NCI-H1417 treated with DMSO at 0.1 percent for 48 hours (cell line): Measurements from ENCODE around the gene MBD1.
"Not testable (repeated sequence)": the region's sequence is repeated elsewhere in the genome, so short reads cannot be mapped to it uniquely, and the experiment has no call there.

ENCODE experiments used
- DNase-seq: peaks from one replicate; lab custom pipeline; 2025; lab: John Stamatoyannopoulos, UW

The MBD1 gene, protein sequence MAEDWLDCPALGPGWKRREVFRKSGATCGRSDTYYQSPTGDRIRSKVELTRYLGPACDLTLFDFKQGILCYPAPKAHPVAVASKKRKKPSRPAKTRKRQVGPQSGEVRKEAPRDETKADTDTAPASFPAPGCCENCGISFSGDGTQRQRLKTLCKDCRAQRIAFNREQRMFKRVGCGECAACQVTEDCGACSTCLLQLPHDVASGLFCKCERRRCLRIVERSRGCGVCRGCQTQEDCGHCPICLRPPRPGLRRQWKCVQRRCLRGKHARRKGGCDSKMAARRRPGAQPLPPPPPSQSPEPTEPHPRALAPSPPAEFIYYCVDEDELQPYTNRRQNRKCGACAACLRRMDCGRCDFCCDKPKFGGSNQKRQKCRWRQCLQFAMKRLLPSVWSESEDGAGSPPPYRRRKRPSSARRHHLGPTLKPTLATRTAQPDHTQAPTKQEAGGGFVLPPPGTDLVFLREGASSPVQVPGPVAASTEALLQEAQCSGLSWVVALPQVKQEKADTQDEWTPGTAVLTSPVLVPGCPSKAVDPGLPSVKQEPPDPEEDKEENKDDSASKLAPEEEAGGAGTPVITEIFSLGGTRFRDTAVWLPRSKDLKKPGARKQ

DNA sequence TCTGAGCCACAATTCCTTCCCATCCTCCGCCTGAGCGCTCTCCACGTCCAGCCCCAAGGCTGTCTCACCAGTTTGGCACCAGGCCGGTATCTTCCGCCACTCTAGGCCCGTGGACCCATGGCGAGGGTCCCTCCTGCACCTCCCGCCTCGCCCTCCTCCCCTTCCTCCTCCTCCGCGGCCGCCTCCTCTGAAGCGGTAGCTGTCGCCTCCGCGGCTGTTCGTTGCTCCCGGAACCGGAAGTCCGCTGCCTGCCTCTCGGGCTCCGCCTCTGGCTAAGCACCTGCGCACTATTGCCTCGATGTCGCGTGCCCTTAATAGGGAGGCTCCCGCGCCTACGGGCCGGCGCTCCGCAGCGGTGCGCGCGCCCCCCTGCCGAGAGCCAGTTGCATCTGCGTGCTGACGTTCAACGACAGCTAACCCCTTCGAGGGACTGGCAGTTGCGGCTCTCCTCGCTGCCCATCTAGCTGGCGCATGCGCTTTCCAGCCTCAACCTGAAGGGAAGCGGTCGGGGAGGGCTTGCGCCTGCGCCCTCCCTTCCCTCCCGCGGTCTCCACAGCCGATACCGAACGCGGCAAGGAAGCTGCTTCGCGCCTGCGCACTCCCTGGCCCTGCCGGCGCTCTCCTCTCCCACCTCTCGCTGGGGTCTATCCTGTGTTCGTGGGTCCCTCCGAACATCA, at the start of gene MBD1:
Gene MBD1, minus strand, starts transcription at position 229 of the 677 bp plus-strand sequence. CDS start 1,531 bp downstream, outside the sequence.
- DNase-seq: peak; percentile 90

DNA sequence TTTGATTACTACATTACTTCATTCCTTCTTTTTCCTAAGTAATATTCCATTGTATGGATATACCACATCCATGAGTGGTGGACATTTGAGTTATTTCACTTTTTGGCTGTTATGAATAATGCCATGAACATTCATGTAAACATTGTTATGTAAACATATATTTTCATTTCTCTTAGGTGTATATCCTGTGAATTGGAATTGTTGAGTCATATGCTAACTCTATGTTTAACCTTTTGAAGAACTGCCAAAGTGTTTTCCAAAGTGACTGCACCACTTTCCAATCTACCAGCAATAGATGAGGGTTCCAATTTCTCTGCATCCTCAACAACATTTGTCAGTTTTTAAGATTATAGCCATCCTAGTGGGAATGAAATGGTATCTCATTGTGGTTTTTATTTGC, 48.9 kb upstream of the MBD1 start:
- DNase-seq: no peak

DNA sequence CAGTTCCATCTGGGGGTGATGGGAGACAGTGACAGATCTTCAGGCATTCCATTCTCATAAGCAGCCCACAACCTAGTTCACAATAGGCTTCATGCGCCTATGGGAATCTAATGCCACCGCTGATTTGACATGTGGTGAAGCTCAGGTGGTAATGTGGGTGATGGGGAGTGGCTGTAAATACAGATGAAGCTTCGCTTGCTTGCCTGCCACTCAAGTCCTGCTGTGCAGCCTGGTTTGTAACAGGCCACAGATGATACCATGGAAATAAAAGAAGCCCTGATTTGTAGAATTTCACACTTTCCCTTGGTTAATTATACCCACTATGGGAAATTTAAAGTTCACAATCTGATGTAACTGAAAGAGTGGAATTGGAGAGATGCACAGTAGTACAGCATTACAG, 46.7 kb upstream of the MBD1 start:
- DNase-seq: no peak

DNA sequence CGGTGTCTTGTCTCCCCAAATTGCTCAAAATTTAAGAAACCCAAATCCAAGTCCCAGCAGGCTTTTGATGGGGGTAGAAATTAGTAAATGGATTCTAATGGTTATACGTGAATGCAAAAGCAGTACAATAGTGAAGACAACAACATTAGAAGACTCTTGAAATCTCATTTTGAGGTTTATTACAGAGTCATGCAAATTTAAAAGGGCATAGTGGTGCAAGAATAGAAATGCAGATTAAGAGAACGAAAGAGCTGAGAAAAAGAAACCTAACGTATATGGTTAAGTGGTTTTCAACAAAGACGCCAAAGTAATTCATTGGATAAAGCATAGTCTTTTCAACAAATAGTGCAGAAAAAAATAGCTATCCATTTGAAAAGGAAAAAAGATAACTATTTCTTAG, 39.4 kb upstream of the MBD1 start:
- no peak for DNase-seq

DNA sequence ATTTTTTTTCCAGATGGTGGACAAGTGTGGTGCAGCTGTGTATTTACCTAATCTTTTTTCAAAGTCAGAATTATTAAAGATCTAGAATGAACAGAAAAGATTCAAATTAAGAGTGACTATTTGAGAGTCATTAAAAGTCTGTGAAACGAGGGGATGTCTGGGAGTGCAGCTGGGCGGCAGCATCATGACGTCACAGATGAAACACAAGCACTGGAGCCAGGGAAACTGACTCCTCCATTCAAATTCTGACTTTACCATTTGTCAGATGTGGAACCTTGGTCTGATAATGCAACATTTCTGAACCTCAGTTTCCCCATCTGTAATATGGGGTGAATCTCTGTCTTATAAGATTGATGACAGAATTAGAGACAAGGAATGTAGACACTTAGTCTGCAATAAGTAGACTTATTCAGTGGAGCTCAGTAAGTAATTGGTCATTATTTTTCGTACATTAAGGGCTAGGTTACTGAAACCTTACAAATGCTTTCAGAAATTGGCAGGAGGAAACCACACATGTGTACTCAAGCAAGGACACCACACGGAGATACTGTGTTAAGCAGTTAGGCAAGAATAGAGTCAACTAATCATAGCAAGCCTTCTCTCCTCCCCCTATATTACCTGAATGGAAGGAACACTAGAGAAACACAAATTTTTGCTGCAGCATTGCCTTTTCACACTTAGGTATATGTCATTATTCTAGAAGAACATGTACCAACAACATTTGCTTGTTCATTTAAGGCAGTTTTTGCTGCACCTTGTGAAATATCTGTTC, 34.0 kb upstream of the MBD1 start:
- DNase-seq: no peak

GRCh38 chr18:50313873-50314460, 32.6 kb upstream of the MBD1 start:
- no peak for DNase-seq

DNA sequence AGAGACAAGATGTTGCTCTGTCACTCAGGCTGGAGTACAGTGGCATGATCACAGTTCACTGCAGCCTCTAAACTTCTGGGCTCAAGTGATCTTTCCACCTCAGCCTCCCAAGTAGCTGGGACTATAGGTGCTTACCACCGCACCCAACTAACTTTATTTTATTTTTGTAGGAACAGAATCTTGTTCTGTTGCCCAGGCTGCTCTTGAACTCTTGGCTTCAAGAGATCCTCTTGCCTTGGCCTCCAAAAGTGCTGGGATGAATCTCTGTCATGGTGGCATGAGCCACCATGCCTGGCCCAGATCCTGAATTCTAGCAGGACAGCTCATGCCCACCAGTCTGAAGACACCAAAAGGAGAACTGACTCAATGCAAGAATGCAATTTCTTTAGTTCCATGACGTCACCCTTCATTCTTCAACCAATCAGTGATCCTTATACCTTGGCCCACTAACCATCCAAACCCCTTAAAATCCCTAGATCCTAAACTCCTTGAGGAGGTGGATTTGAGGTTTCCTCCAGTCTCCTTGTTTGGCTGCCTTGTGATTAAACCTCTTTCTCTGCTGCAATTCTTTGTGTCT, 31.8 kb upstream of the MBD1 start:
- DNase-seq: no peak

- no peak for DNase-seq
Observed at GRCh38 chr18:50312296-50313030, 31.1 kb upstream of the MBD1 start.

DNA sequence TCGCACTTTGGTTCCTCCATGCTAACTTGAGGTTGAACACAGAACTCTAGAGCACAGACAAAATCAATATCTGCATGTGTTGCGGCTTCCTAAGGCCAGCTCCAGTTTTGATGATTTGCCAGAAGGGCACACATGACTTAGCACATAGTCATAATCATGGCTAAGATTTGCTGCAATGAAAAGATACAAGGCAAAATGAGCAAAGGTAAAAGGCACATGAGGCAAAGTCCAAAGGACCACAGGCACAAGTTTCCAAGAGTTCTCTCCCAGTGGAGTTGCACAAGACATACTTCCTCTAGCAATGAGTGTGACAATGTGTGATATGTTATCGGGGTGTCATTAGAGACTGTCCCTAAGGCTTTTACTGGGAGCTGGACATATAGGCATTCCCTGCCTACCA, 30.3 kb upstream of the MBD1 start:
- DNase-seq: no peak

DNA sequence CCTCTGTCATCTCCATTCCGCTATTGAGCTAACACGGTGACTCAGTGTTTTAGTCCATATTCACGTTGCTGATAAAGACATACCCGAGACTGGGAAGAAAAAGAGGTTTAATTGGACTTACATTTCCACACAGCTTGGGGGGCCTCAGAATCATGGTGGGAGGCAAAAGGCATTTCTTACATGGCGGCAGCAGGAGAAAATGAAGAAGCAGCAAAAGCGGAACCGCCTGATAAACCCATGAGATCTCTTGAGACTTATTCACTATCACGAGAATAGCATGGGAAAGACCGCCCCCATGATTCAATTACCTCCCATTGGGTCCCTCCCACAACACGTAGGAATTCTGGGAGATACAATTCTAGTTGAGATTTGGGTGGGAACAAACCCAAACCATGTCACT, 28.8 kb upstream of the MBD1 start:
- no peak for DNase-seq

DNA sequence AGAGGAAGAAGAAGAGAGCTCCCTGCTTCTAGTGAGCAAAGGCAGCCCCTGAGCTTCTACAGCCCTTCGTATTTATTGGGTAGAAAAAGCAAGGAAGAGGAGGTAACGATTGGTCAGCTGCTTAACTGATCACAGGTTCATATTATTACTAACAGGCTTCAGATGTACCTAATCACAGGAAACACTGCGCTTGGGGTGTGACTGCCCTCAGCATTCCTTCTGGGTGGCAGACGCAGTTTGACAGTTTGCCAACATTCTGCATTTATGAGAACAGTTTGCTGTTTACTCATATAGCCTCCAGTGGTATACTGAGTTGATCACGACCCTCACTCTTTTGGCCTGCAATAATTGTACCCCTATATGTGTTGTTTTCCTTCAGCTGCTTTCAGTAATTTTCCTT, 27.5 kb upstream of the MBD1 start:
- not testable (repeated sequence) for DNase-seq

DNA sequence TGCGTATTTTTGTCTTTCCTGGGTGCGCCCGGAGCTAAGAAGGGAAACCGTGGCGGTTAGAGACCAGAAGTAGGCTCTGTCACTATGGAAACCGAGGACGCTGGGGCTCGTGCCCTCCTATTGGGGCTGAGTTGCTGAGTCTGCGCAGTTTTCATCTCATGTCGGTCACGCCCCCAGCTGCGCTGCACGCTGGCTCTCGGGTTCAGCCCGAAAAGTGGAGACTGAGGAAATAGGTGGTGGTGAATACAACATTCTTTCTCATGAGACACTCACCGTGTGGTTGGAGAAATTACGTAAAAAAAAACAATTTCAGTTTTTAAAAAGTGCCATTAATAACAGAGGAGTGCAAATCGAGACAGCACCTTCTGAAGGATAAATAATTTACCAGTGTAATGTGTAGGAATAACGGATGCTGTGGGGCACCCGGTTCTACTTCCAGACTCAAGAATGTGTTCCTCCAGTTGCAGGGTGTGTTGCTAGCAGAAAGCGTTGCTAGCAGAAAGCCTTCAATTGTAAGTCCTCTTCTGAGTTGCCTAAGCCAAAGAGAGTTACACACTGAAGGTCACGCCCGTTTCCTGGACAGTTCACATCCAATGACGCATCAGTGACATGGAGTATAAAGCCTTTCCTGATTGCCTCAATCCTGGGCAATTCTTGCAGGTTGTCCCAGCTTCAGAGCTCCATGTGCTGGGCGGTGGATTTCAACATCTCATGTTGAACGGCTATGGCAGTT, 26.6 kb upstream of the MBD1 start:
- DNase-seq: peak; percentile 79

DNA sequence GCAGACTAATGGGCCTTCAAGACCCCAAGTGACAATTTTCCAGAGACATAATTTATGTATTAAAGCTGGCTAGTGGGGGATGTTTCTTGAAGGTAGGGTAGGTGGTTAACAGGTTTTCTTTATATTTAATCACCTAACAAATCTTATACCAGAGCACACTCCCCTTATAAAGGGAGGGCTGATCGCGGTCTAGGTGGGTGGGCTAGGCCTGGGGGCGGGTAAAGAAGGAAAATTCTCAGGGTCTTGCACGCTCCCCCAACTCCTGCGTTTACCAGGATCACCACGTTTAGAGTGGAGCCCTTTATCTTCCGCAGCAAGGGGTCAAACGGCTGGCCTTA, 26.0 kb upstream of the MBD1 start:
- DNase-seq: no peak

- DNase-seq: no peak
Observed at GRCh38 chr18:50306944-50307343, 25.6 kb upstream of the MBD1 start.

- no peak for DNase-seq
Observed at GRCh38 chr18:50301074-50301473, 19.8 kb upstream of the MBD1 start.

DNA sequence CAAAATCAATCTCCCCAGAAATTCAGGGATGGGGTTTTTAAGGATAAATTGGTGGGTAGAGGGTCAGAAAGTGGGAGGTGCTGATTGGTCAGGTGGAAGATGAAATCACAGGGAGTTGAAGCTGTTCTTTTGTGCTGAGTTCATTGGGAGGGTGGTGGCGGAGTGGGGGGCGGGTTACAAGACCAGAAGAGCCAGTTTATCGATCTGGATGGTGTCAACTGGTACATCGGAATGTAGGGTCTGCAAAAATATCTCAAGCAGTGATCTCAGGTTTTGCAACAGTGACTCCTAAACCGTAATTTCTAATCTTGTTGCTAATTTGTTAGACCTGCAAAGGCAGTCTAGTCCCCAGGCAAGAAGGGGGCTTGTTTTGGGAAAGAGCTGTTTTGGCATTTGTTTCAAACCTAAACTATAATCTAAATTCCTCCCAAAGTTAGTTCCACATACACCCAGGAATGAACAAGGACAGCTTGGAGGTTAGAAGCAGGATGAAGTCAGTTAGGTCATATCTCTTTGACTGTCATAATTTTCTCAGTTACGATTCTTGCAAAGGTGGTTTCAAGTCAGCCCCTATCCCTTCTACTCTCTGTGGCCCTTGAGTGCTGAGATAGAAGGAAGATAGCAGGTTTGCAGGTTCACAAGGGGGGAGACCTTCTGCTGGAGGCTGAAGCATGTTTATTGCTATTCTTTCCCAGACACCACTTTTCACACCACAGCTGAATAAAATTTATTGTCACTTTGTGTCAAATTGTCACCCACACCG, 18.5 kb upstream of the MBD1 start:
- DNase-seq: no peak

- DNase-seq: no peak
Observed at GRCh38 chr18:50298443-50299284, 17.3 kb upstream of the MBD1 start.

DNA sequence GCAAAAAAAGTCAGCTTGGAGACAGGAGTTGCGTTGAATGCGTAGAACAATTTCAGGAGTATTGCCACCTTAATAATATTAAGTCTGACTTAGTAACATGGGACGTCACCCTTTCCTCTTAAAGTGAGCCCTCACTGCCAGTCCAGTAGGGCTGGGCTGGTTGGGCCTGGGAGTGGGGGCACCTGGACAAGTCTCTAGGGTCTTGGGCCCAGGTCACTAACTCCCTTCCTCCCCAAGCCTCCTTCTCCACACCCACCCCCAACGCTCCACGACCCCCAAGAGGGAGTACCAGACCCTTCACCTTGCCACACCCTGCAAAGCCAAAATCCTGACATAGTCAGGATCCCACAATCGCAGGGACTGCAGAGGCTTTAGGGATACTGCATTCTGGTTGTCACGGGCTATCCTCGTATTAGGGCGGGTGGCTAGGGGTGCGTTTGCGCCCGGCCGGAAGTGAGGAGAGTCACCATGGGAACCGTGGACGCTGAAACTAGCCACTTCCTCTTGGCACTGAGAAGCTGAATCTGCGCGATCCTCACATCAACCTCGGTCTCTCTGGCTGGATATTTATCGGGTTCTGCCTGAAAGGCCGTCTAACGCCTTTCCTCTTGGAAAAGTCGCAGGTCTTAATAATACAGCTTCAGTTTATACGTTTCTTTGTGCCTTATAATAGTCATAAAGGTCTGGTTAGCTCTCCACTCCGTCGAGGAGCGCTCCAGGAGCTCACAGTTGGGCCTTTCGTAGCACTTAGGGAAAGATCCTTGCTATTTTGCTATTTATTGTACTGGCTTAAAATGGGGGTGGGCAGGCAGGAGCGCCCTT, 16.5 kb upstream of the MBD1 start:
- DNase-seq: peak; percentile 24
